HepG2 (cell line): ENCODE results near the gene SERINC5. TPM values are rescaled to one million over a fixed set of nuclear protein-coding genes. Genes with fewer than 3 reads are reported as not detected.

Experiments used
- ATAC-seq: fragments of 200-7000 bp; cut with Tn5 transposase; 3 replicates; pipeline ENCODE4 v1.9.1; 2020; ENCODE audit warnings: mild to moderate bottlenecking, moderate library complexity
- BruUV-seq: library from RNA; stranded (reverse); fragments of 400-500 nt; replicated peaks from 2 replicates; lab custom pipeline; 2021; lab: Mats Ljungman, UMichigan
- CTCF ChIA-PET: fragments of 300-600 bp; formaldehyde crosslinking; extraction: SDS; loops from one replicate; lab custom pipeline; 2021; ENCODE audit warnings: low total read pairs, inconsistent platforms, low intra/inter-chr PET ratio; lab: Yijun Ruan, JAX
- POLR2A ChIA-PET: fragments of 350-600 bp; sonication (Branson Sonifier 250); formaldehyde crosslinking; loops from one replicate; lab custom pipeline; 2020; ENCODE audit warnings: antibody characterized with exemption, inconsistent platforms; lab: Yijun Ruan, JAX
- DNase-seq: peaks from one replicate; pipeline ENCODE4 v3.0.0-alpha.2; 2015; ENCODE audit warnings: low spot score
- FAIRE-seq: peaks from 3 replicates; lab custom pipeline; 2011; peaks lifted over from hg19 to GRCh38; lab: Jason Lieb, UNC
- H2AFZ ChIP-seq: one replicate; pipeline ENCODE4 v1.6.1; 2011; ENCODE audit warnings: low read length, inconsistent platforms
- H3K27ac ChIP-seq: fragments of 300-600 bp; 3 replicates; pipeline ENCODE4 v1.8.0; 2011; ENCODE audit warnings: mixed run types, mild to moderate bottlenecking, mixed read lengths, low read length, inconsistent platforms; ENCODE audit not compliant: insufficient read depth; ENCODE audit errors: extremely low read length
- H3K27me3 ChIP-seq, 2 experiments: fragments of 200-600 bp in 1 of 2; 2 replicates in 1 of 2; 3 replicates in 1 of 2; pipeline versions ENCODE4 v1.6.0 to v1.8.0; 2011; ENCODE audit warnings: low read length in 2 of 2, mild to moderate bottlenecking in 2 of 2, moderate library complexity in 2 of 2, inconsistent platforms in 1 of 2; ENCODE audit not compliant: insufficient read depth in 2 of 2, control insufficient read depth in 1 of 2
- H3K36me3 ChIP-seq, 2 experiments: fragments of 200-600 bp in 1 of 2; replicated peaks in 1 of 2; 2 replicates in 1 of 2; 3 replicates in 1 of 2; pipeline versions ENCODE4 v1.5.1 to v1.8.0; 2011; ENCODE audit warnings: low read length in 2 of 2, inconsistent platforms in 1 of 2; ENCODE audit not compliant: insufficient read depth in 2 of 2, control insufficient read depth in 1 of 2
- H3K4me1 ChIP-seq: 2 replicates; pipeline ENCODE4 v1.5.1; 2012; ENCODE audit warnings: low read length, inconsistent platforms; ENCODE audit not compliant: insufficient read depth
- H3K4me2 ChIP-seq: 2 replicates; pipeline ENCODE4 v1.6.0; 2011; ENCODE audit warnings: low read depth, low read length, inconsistent platforms
- H3K4me3 ChIP-seq, 3 experiments: fragments of 200-600 bp in 1 of 3; sonication (generic), shearing (Covaris generic) in 1 of 3; replicated peaks in 1 of 3; 2 replicates each; pipeline ENCODE4 v1.5.1; 2011 to 2016; ENCODE audit warnings: low read length in 3 of 3, inconsistent platforms in 2 of 3, low read depth in 2 of 3, mild to moderate bottlenecking in 2 of 3, control low read depth in 1 of 3, mixed read lengths in 1 of 3; ENCODE audit not compliant: insufficient read depth in 1 of 3
- H3K79me2 ChIP-seq: one replicate; pipeline ENCODE4 v1.6.1; 2011; ENCODE audit warnings: low read length, inconsistent platforms; ENCODE audit not compliant: insufficient read depth
- H3K9ac ChIP-seq: 2 replicates; pipeline ENCODE4 v1.6.0; 2011; ENCODE audit warnings: mild to moderate bottlenecking, low read depth, low read length, inconsistent platforms; ENCODE audit not compliant: insufficient read depth
- H3K9me3 ChIP-seq: 2 replicates; pipeline ENCODE4 v1.5.1; 2012; ENCODE audit warnings: mild to moderate bottlenecking, low read length
- H4K20me1 ChIP-seq: 2 replicates; pipeline ENCODE4 v1.6.0; 2011; ENCODE audit warnings: inconsistent platforms, mild to moderate bottlenecking, low read length, moderate library complexity; ENCODE audit not compliant: insufficient read depth
- CSRNP1 ChIP-seq: sonication (generic); formaldehyde crosslinking; IDR thresholded peaks from 2 replicates; pipeline ENCODE4 v1.8.1; 2023; ENCODE audit warnings: mild to moderate bottlenecking, missing genetic modification reagents
- HCFC1 ChIP-seq: fragments of 150-350 bp; IDR thresholded peaks from 2 replicates; pipeline ENCODE4 v1.6.1; 2014; ENCODE audit warnings: low read depth, low read length
- HNRNPUL1 ChIP-seq: fragments of 200-400 bp; formaldehyde crosslinking; IDR thresholded peaks from 2 replicates; pipeline ENCODE4 v1.6.1; 2017; ENCODE audit warnings: low read depth, mild to moderate bottlenecking, low read length, moderate library complexity
- KMT2A ChIP-seq: sonication (generic); formaldehyde crosslinking; IDR thresholded peaks from 2 replicates; pipeline ENCODE4 v1.4.0; 2020; ENCODE audit warnings: missing genetic modification reagents
- MAFG ChIP-seq: sonication (generic); formaldehyde crosslinking; IDR thresholded peaks from 2 replicates; pipeline ENCODE4 v1.5.1; 2020; ENCODE audit warnings: mild to moderate bottlenecking, missing genetic modification reagents
- MXD1 ChIP-seq: sonication (generic); formaldehyde crosslinking; IDR thresholded peaks from 2 replicates; pipeline ENCODE4 v1.4.0; 2020; ENCODE audit warnings: mild to moderate bottlenecking, missing genetic modification reagents
- NR2F1 ChIP-seq, 2 experiments: fragments of 450-650 bp in 1 of 2; formaldehyde crosslinking in 1 of 2; IDR thresholded peaks; 2 replicates each; pipeline versions ENCODE4 v1.5.0 to v1.6.1; 2016 to 2020; ENCODE audit warnings: mild to moderate bottlenecking in 1 of 2, missing compliant biosample characterization in 1 of 2, missing genetic modification reagents in 1 of 2, moderate library complexity in 1 of 2
- RBM22 ChIP-seq: fragments of 200-400 bp; formaldehyde crosslinking; optimal IDR thresholded peaks from 2 replicates; pipeline ENCODE3; 2017; ENCODE audit warnings: mild to moderate bottlenecking, low read length, moderate library complexity
- SNAI1 ChIP-seq: sonication (generic); formaldehyde crosslinking; IDR thresholded peaks from 2 replicates; pipeline ENCODE4 v1.5.0; 2020; ENCODE audit warnings: mild to moderate bottlenecking, missing genetic modification reagents, borderline replicate concordance
- SRSF1 ChIP-seq: fragments of 200-400 bp; formaldehyde crosslinking; optimal IDR thresholded peaks from 2 replicates; pipeline ENCODE3; 2017; ENCODE audit warnings: mild to moderate bottlenecking, low read depth, low read length, moderate library complexity
- ZBTB34 ChIP-seq: sonication (generic); formaldehyde crosslinking; IDR thresholded peaks from 2 replicates; pipeline ENCODE4 v1.8.0; 2022; ENCODE audit warnings: mild to moderate bottlenecking, missing genetic modification reagents
- ZFY ChIP-seq: sonication (generic); formaldehyde crosslinking; IDR thresholded peaks from 2 replicates; pipeline ENCODE4 v1.4.0; 2020; ENCODE audit warnings: missing genetic modification reagents
- ZNF207 ChIP-seq: fragments of 450-650 bp; IDR thresholded peaks from 2 replicates; pipeline ENCODE4 v1.6.1; 2016; ENCODE audit warnings: antibody characterized with exemption, borderline replicate concordance
- ZNF225 ChIP-seq: sonication (generic); formaldehyde crosslinking; IDR thresholded peaks from 2 replicates; pipeline ENCODE4 v1.4.0; 2020; ENCODE audit warnings: mild to moderate bottlenecking, missing genetic modification reagents
- ZNF282 ChIP-seq: fragments of 450-650 bp; IDR thresholded peaks from 2 replicates; pipeline ENCODE4 v1.6.1; 2018; ENCODE audit not compliant: partially characterized antibody
- ZNF768 ChIP-seq: sonication (generic); formaldehyde crosslinking; IDR thresholded peaks from 2 replicates; pipeline ENCODE4 v1.4.0; 2020; ENCODE audit warnings: missing genetic modification reagents
- ZNF777 ChIP-seq: sonication (generic); formaldehyde crosslinking; IDR thresholded peaks from 2 replicates; pipeline ENCODE4 v1.4.0; 2020; ENCODE audit warnings: missing genetic modification reagents
- ZNF792 ChIP-seq: IDR thresholded peaks from 2 replicates; pipeline ENCODE4 v1.6.1; 2016
- ZNF816 ChIP-seq: sonication (generic); formaldehyde crosslinking; IDR thresholded peaks from 2 replicates; pipeline ENCODE4 v1.8.0; 2022; ENCODE audit warnings: missing genetic modification reagents, mild to moderate bottlenecking, borderline replicate concordance
- WGBS: methylation state at CpG from one replicate; pipeline ENCODE4 v1.1.6; 2017; ENCODE audit warnings: low lambda C conversion rate; 5-methylcytosine and 5-hydroxymethylcytosine counted together
- in situ Hi-C: cut with HindIII; loops from 2 replicates; pipeline ENCODE4 v1.10.0; 2017; ENCODE audit warnings: low pct_unique_long_range_greater_than_20kb; ENCODE audit not compliant: extremely low pct_ligation_motif_present
- intact Hi-C: fragments of 100-400 bp; cut with micrococcal nuclease; formaldehyde crosslinking; loops from one replicate; pipeline ENCODE4 v1.10.0; 2022; ENCODE audit not compliant: unreplicated experiment
- polyA plus RNA-seq, 8 experiments: library from polyadenylated mRNA; depleted of rRNA in 3 of 8; stranded (reverse) in 7 of 8; unstranded in 1 of 8; fragments of >200 nt; fragmentation: Illumina TruSeq in 4 of 8; extraction: Trizol in 4 of 8; gene quantifications; 2 replicates each; pipeline versions ENCODE4 v1.2.1 to v1.2.3, GENCODE V29; 2011 to 2016; ENCODE audit warnings: low read depth in 4 of 8, missing spikeins in 1 of 8, mixed read lengths in 1 of 8; ENCODE audit not compliant: insufficient read depth in 1 of 8
- total RNA-seq, 5 experiments: library from RNA; depleted of rRNA; stranded (reverse); fragments of >200 nt; fragmentation: Illumina TruSeq; extraction: Trizol; gene quantifications; 2 replicates each; pipeline ENCODE4 v1.2.3, GENCODE V29; 2016; ENCODE audit warnings: low read depth in 1 of 5

Gene SERINC5
- total and polyA plus RNA-seq, 2 of the 13 experiments (the other 11 are each of a cell fraction or from before 2014, with no cell fraction given): 17.3 to 22.8 TPM

GRCh38 chr5:80142996-80143395 lies 112.9 kb downstream of the SERINC5 start:
- DNase-seq: no peak
- CTCF ChIA-PET: no interaction called here
- no peak overlapping the region for H3K4me3 ChIP-seq
- no TSS peak for BruUV-seq
- no peak overlapping the region for H3K4me2 ChIP-seq
- TF ChIP-seq ZNF207 (no peak), SNAI1 (CRISPR knock-in tag) (no peak), ZBTB34 (CRISPR knock-in tag) (no peak), ZNF225 (no peak), ZNF768 (CRISPR knock-in tag) (no peak), MAFG (no peak), HNRNPUL1 (no peak), HCFC1 (no peak), RBM22 (no peak), ZNF282 (no peak), ZNF777 (no peak), KMT2A (CRISPR knock-in tag) (no peak), ZNF792 (CRISPR knock-in tag) (no peak), SRSF1 (no peak), ZFY (CRISPR knock-in tag) (no peak), CSRNP1 (CRISPR knock-in tag) (no peak), NR2F1 (CRISPR knock-in tag; IDR thresholded peaks at IDR 0.05) (no peak), ZNF816 (no peak), MXD1 (CRISPR knock-in tag) (no peak)
- TF ChIP-seq, all 625 proteins: peak for 0
- POLR2A ChIA-PET: interaction anchor here (1.0 kb wide), 1 partner anchor 63 kb away, joined by 4 read pairs; no protein-coding TSS in a partner anchor
- no peak for FAIRE-seq
- H4K20me1 ChIP-seq: no peaks in the 10 kb centered on the region
- 100% methylated on average over 6 of the region's 6 CpGs for WGBS
- intact Hi-C loops (no loop called here), in situ Hi-C loops (no loop called here)
- H3K9ac ChIP-seq: no peak overlapping the region
- H3K36me3 ChIP-seq: peaks cover 14 to 45% of the 10 kb centered on the region in 2 experiments
- ATAC-seq: no peak
- H3K9me3 ChIP-seq: no peaks in the 10 kb centered on the region
- H2AFZ ChIP-seq: no peak overlapping the region
- no peaks in the 10 kb centered on the region for H3K27me3 ChIP-seq
- no peak overlapping the region for H3K27ac ChIP-seq
- H3K79me2 ChIP-seq: no peaks in the 10 kb centered on the region
- no peaks in the 10 kb centered on the region for H3K4me1 ChIP-seq
